ENCODE data around the gene ZNF69. TPM values are rescaled to one million over a fixed set of nuclear protein-coding genes. Genes with fewer than 3 reads are reported as not detected.
"Not testable (repeated sequence)": the region's sequence is repeated elsewhere in the genome, so short reads cannot be mapped to it uniquely, and the experiment has no call there.

The ZNF69 gene
- 10 to 100 TPM in 1 of 4 donors, 1 to 10 TPM in 3; 3.4 to 13.6 (median 7.2) TPM for total RNA-seq

DNA sequence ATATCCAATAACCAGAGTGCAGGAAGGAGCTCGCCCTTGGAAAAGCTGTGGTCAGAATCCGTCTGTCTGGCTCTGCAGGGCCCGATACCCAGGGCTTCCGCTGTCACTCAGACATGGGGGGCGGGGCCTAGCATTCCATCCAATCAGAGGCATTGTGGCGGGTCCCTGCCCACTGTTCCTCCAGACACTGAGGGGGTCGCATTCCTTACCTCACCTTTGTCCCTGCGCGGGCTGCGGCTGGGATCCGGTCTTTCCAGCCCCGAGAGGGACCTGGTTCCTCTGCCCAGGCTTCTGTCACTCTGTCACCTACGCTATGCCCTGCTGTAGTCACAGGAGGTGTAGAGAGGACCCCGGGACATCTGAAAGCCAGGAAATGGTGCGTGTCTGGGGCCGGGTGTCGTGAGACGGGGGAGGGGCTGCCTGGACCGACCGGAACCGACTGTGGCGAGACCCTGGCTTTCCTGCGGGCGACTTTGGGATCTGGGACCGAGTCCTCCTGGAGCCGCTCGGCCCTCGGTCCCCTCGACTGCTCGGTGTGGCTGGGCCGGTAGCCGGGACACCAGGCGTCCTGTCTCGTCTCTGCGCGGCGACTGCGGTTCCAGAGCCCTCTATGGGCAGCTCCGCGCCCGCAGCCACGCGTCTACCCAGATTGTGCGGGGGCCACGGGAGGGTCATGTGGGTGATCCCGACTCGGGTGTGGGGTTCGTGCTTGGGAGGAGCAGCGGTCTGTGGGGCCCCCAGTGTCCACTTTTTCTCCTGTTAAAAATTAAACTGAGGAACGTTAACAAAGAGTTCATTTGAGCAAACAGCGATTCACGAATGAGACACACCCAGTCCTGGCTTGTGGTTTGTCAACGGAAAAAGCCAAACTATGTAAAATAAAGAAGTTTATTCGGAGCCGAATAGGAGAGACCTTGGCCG is at the start of gene ZNF69:
TSS of gene ZNF69 (plus strand) at position 172 of the 921 bp plus-strand sequence. CDS start at position 314, 142 bp downstream.
- peak; percentile 87 for DNase-seq (ENCODE audit: low spot score)
- peak; percentile 92 for ATAC-seq (ENCODE audit: low FRiP score)
- TF ChIP-seq, protein P1, sequence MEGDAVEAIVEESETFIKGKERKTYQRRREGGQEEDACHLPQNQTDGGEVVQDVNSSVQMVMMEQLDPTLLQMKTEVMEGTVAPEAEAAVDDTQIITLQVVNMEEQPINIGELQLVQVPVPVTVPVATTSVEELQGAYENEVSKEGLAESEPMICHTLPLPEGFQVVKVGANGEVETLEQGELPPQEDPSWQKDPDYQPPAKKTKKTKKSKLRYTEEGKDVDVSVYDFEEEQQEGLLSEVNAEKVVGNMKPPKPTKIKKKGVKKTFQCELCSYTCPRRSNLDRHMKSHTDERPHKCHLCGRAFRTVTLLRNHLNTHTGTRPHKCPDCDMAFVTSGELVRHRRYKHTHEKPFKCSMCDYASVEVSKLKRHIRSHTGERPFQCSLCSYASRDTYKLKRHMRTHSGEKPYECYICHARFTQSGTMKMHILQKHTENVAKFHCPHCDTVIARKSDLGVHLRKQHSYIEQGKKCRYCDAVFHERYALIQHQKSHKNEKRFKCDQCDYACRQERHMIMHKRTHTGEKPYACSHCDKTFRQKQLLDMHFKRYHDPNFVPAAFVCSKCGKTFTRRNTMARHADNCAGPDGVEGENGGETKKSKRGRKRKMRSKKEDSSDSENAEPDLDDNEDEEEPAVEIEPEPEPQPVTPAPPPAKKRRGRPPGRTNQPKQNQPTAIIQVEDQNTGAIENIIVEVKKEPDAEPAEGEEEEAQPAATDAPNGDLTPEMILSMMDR (IDR thresholded peaks at IDR 0.05), result no peak

DNA sequence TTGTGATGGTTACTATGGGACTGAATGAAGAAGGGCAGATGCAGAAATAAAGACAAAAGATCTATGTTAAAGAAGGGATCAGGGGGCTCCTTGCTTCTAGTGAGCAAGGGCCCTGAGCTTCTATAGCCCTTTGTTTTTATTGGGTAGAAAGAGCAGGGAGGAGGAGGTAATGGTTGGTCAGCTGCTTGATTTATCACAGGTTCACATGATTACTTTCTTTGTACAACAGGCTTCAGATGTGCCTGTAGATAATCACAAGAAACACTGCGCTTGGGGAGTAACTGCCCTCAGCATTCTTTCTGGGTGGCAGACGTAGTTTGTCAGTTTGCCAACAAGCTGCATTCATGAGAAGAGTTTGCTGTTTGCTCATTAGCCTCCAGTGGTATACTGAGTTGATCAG is 43.9 kb upstream of the ZNF69 start:
- TF ChIP-seq, protein P1 (IDR thresholded peaks at IDR 0.05), result no peak
- DNase-seq (ENCODE audit: low spot score) (no peak), ATAC-seq (ENCODE audit: low FRiP score) (no peak)

DNA sequence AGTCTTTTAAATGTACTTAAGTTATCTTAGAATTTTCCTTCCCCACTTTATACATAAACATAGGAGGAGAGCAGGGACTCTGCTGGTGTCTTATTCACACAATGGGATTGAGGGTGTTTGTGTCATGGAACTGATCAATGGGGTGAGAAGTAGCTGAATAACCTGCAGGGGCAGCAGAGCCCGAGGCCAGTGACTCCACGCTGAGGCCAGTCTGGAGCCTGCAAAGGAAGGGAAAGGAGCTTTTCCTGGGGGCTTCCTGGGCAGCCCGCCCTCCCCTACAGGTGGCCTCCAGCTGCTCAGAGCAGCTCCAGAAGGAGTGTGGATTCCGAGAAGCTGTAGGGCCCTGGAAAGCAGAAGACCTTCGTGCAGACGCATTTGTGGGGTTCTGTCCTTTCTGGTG is 40.0 kb upstream of the ZNF69 start:
- not testable (repeated sequence) for ATAC-seq (ENCODE audit: low FRiP score); DNase-seq (ENCODE audit: low spot score)

DNA sequence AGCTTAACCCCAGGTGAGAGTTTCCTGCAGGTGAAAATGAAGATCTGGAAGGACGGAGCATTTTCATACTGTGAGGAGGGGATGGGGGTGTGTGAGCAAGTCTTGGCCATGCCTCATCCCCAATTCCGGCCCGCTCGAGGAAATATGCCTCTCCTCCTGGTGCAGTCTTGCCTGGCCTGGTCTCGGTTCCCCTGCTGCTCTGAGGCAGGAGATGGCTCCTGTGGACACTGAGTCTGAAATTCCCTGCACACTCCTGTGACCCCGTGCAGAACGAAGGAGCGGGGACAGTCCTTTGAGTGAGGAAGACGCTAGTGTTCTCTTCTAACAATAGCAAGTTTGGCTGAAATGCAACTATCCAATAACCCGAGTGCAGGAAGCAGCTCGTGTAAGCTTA is 39.4 kb upstream of the ZNF69 start:
- DNase-seq (ENCODE audit: low spot score) (no peak), ATAC-seq (ENCODE audit: low FRiP score) (no peak)
- TF ChIP-seq, protein P1 (IDR thresholded peaks at IDR 0.05), result no peak

DNA sequence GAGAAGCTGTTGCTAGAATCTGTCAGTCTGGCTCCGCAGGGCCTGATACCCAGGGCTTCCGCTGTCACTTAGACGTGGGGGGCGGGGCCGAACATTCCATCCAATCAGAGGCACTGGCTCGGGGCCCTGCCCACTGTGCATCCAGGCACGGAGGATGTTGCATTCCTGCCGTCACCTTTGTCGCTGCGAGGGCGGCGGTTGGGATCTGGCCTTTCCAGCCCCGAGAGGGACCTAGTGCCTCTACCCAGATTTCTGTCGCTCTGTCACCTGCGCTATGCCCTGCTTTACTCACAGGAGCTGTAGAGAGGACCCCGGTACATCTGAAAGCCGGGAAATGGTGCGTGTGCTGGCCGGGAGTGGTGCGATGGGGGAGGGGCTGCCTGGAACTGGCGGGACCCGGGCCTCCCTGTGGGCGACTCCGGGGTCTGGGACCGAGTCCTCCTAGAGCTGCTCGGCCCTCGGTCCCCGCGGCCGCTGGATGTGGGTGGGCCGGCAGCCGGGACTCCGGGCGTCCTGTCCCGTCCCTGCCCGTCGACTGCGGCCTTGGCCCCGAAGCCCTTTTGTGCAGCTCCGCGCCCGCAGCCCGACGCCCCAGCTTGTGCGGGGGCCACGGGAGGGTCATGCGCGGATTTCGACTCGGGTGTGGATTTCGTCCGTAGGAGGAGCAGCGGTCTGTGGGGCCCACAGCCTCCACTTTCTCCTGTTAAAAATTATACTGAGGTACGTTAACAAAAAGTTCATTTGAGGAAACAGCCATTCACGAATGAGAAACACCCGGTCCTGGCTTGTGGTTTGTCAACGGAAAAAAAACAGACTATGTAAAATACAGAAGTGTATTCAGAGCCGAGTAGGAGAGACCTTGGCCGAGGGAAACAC is 38.8 kb upstream of the ZNF69 start, which contains the start of gene ZNF439:
TSS of gene ZNF439 (plus strand) at position 133 of the 876 bp plus-strand sequence. CDS start at position 275, 142 bp downstream.
- TF ChIP-seq, protein P1 (IDR thresholded peaks at IDR 0.05), result no peak
- DNase-seq (ENCODE audit: low spot score), result peak; percentile 86
- ATAC-seq (ENCODE audit: low FRiP score), result peak; percentile 90

DNA sequence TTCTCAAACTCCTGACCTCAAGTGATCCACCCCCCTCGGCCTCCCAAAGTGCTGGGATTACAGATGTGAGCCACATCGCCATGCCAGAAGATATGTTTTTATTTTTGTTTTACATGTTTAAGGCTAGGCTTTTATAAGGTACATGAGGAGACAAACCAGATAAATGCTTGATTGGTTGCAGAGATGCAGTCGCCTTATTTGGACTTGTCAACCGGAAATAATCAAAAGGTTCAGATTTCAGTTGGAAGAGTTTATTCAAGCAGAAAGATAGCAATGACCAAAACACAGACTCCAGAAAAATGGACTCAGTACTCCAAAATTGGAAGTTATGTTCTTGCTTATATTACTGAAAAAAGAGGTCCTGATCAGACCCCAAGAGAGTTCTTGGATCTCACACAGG is 37.3 kb upstream of the ZNF69 start:
- not testable (repeated sequence) for ATAC-seq (ENCODE audit: low FRiP score); DNase-seq (ENCODE audit: low spot score)

DNA sequence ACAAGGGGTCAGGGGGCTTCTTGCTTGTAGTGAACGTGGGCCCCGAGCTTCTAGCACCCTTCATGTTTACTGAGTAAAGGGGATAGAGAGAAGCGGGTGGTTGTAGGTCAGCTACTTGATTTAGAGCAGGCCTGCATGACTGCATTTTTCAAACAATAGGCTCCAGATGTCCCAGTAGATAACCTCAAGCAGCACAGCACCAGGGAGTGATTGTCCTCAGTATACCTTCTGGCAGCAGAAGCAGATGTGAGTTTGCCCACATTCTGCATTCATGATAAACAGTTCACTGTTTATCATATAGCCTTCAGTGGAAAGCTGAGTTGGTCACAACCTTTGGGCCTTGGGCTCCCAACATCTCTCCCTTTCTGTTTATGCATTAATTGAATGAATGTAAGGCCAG is 34.2 kb upstream of the ZNF69 start:
- ATAC-seq (ENCODE audit: low FRiP score) (no peak), DNase-seq (ENCODE audit: low spot score) (no peak)
- TF ChIP-seq, protein P1 (IDR thresholded peaks at IDR 0.05), result no peak

Measured in omental fat pad (tissue), 4 donors.